H9 (cell line): Measurements from ENCODE around the gene DTX3L. TPM values are rescaled to one million over a fixed set of nuclear protein-coding genes. Genes with fewer than 3 reads are reported as not detected.

ENCODE experiments used
- DNase-seq: peaks from one replicate; pipeline ENCODE4 v3.0.0-alpha.2; 2017
- H2AFZ ChIP-seq: one replicate; pipeline ENCODE4 v1.6.1; 2013; ENCODE audit warnings: mild to moderate bottlenecking, low read length, control low read depth, moderate library complexity
- H2AK5ac ChIP-seq: 2 replicates; pipeline ENCODE4 v1.6.1; 2013; ENCODE audit warnings: low read length, control low read depth, mixed read lengths; ENCODE audit not compliant: insufficient read length
- H2BK120ac ChIP-seq: one replicate; pipeline ENCODE4 v1.6.1; 2013; ENCODE audit warnings: low read depth, mild to moderate bottlenecking, low read length, control low read depth, inconsistent platforms; ENCODE audit not compliant: poor library complexity, severe bottlenecking
- H2BK12ac ChIP-seq: 2 replicates; pipeline ENCODE4 v1.6.1; 2013; ENCODE audit warnings: low read length, control low read depth, mixed read lengths, low read depth; ENCODE audit not compliant: insufficient read length
- H2BK15ac ChIP-seq: 2 replicates; pipeline ENCODE4 v1.6.1; 2013; ENCODE audit warnings: low read depth, low read length, control low read depth
- H2BK20ac ChIP-seq: one replicate; pipeline ENCODE4 v1.6.1; 2013; ENCODE audit warnings: low read depth, mild to moderate bottlenecking, low read length, control low read depth, inconsistent platforms; ENCODE audit not compliant: poor library complexity, severe bottlenecking
- H2BK5ac ChIP-seq: 2 replicates; pipeline ENCODE4 v1.6.1; 2013; ENCODE audit warnings: low read length, control low read depth, mixed read lengths; ENCODE audit not compliant: insufficient read length
- H3K14ac ChIP-seq: 2 replicates; pipeline ENCODE4 v1.6.1; 2013; ENCODE audit warnings: low read length, control low read depth; ENCODE audit not compliant: insufficient read depth
- H3K18ac ChIP-seq: 2 replicates; pipeline ENCODE4 v1.6.1; 2013; ENCODE audit warnings: low read depth, mild to moderate bottlenecking, mixed read lengths, low read length, control low read depth; ENCODE audit not compliant: insufficient read length
- H3K23ac ChIP-seq: 2 replicates; pipeline ENCODE4 v1.6.1; 2013; ENCODE audit warnings: low read length, control low read depth, mixed read lengths, low read depth; ENCODE audit not compliant: insufficient read length
- H3K23me2 ChIP-seq: 2 replicates; pipeline ENCODE4 v1.6.1; 2013; ENCODE audit warnings: low read depth, mild to moderate bottlenecking, mixed read lengths, low read length, control low read depth; ENCODE audit not compliant: insufficient read length, poor library complexity, severe bottlenecking
- H3K27ac ChIP-seq: 2 replicates; pipeline ENCODE4 v1.5.1; 2013; ENCODE audit warnings: low read length, control low read depth, mixed read lengths, low read depth; ENCODE audit not compliant: insufficient read length
- H3K27me3 ChIP-seq: 2 replicates; pipeline ENCODE4 v1.6.1; 2013; ENCODE audit warnings: low read length, control low read depth, inconsistent platforms; ENCODE audit not compliant: insufficient read depth
- H3K4ac ChIP-seq: 2 replicates; pipeline ENCODE4 v1.6.1; 2013; ENCODE audit warnings: low read depth, mild to moderate bottlenecking, control low read depth, inconsistent platforms, low read length, moderate library complexity
- H3K4me1 ChIP-seq: 2 replicates; pipeline ENCODE4 v1.6.1; 2013; ENCODE audit warnings: low read length, control low read depth, inconsistent platforms; ENCODE audit not compliant: insufficient read depth
- H3K4me2 ChIP-seq: 2 replicates; pipeline ENCODE4 v1.6.1; 2013; ENCODE audit warnings: low read length, control low read depth, mixed read lengths; ENCODE audit not compliant: insufficient read length, insufficient read depth
- H3K56ac ChIP-seq: 2 replicates; pipeline ENCODE4 v1.6.1; 2013; ENCODE audit warnings: low read depth, mild to moderate bottlenecking, mixed read lengths, low read length, control low read depth; ENCODE audit not compliant: insufficient read length
- H3K79me1 ChIP-seq: 2 replicates; pipeline ENCODE4 v1.6.1; 2013; ENCODE audit warnings: low read depth, mild to moderate bottlenecking, moderate library complexity, low read length, control low read depth, inconsistent platforms; ENCODE audit not compliant: insufficient read depth, poor library complexity, severe bottlenecking
- H3K79me2 ChIP-seq: 2 replicates; pipeline ENCODE4 v1.6.1; 2013; ENCODE audit warnings: low read length, control low read depth, inconsistent platforms; ENCODE audit not compliant: insufficient read depth
- H3K9ac ChIP-seq: 2 replicates; pipeline ENCODE4 v1.6.1; 2013; ENCODE audit warnings: low read length, control low read depth, mixed read lengths; ENCODE audit not compliant: insufficient read length; ENCODE audit errors: extremely low read depth
- H3K9me3 ChIP-seq: one replicate; pipeline ENCODE4 v1.6.1; 2013; ENCODE audit warnings: low read depth, low read length, inconsistent platforms; ENCODE audit not compliant: control insufficient read depth
- H3T11ph ChIP-seq: one replicate; pipeline ENCODE4 v1.6.1; 2013; ENCODE audit warnings: mild to moderate bottlenecking, low read length, control low read depth, inconsistent platforms
- H4K20me1 ChIP-seq: one replicate; pipeline ENCODE4 v1.6.1; 2013; ENCODE audit not compliant: control insufficient read depth, insufficient read length, insufficient read depth
- H4K5ac ChIP-seq: 2 replicates; pipeline ENCODE4 v1.6.1; 2013; ENCODE audit warnings: low read depth, mild to moderate bottlenecking, mixed read lengths, low read length, control low read depth; ENCODE audit not compliant: insufficient read length
- H4K8ac ChIP-seq: replicated peaks from 2 replicates; pipeline ENCODE4 v1.6.1; 2013; ENCODE audit warnings: low read length, control low read depth, mixed read lengths, low read depth; ENCODE audit not compliant: insufficient read length
- H4K91ac ChIP-seq: 2 replicates; pipeline ENCODE4 v1.6.1; 2013; ENCODE audit warnings: low read depth, mild to moderate bottlenecking, moderate library complexity, mixed read lengths, low read length, control low read depth; ENCODE audit not compliant: insufficient read length
- H3K27ac Mint-ChIP-seq, 3 experiments: 2 replicates in 2 of 3; 3 replicates in 1 of 3; pipeline ENCODE4 v1.8.0; 2020 to 2021; ENCODE audit warnings: mixed read lengths in 3 of 3, mild to moderate bottlenecking in 1 of 3, moderate library complexity in 1 of 3
- H3K27me3 Mint-ChIP-seq: 2 replicates; pipeline ENCODE4 v1.8.0; 2021; ENCODE audit warnings: low read depth, mild to moderate bottlenecking, moderate library complexity, mixed read lengths
- H3K36me3 Mint-ChIP-seq, 3 experiments: 2 replicates in 2 of 3; 3 replicates in 1 of 3; pipeline ENCODE4 v1.8.0; 2020 to 2021; ENCODE audit warnings: low read depth in 3 of 3, mixed read lengths in 3 of 3; ENCODE audit not compliant: insufficient read depth in 1 of 3
- H3K4me1 Mint-ChIP-seq, 2 experiments: 2 replicates each; pipeline ENCODE4 v1.8.0; 2020; ENCODE audit warnings: mixed read lengths in 2 of 2
- H3K4me3 Mint-ChIP-seq, 2 experiments: 2 replicates in 1 of 2; 3 replicates in 1 of 2; pipeline ENCODE4 v1.8.0; 2020 to 2021; ENCODE audit warnings: mild to moderate bottlenecking in 2 of 2, mixed read lengths in 2 of 2, moderate library complexity in 1 of 2
- H3K9me3 Mint-ChIP-seq, 2 experiments: 2 replicates in 1 of 2; 3 replicates in 1 of 2; pipeline ENCODE4 v1.8.0; 2020; ENCODE audit warnings: mild to moderate bottlenecking in 2 of 2, mixed read lengths in 2 of 2, moderate library complexity in 1 of 2
- CTCF ChIP-seq: fragments of 200-600 bp; sonication (generic); conservative IDR thresholded peaks from 3 replicates; pipeline ENCODE4 v1.8.0; 2021; ENCODE audit warnings: antibody characterized with exemption, mild to moderate bottlenecking
- total RNA-seq: library from RNA; stranded (reverse); gene quantifications from 2 replicates; pipeline ENCODE4 v1.2.1, GENCODE V29; 2021

DTX3L gene
- total RNA-seq, 1 experiment from 2014 or later: 7.5 TPM

GRCh38 chr3:122594025-122594424 lies 29.9 kb downstream of the DTX3L start:
- Histone ChIP-seq H2BK15ac (no peak overlapping the region), H3K9ac (no peak overlapping the region), H3K27ac (no peak overlapping the region), H3K27me3 (no peaks in the 10 kb centered on the region), H4K20me1 (no peaks in the 10 kb centered on the region), H2AK5ac (no peak overlapping the region), H3K79me1 (no peaks in the 10 kb centered on the region), H3K23ac (no peak overlapping the region), H2BK5ac (no peak overlapping the region), H3K18ac (no peak overlapping the region), H3K56ac (no peak overlapping the region), H2AFZ (no peak overlapping the region), H3K9me3 (no peaks in the 10 kb centered on the region), H3K23me2 (no peaks in the 10 kb centered on the region), H3K4me2 (no peak overlapping the region), H2BK12ac (no peak overlapping the region), H2BK20ac (no peak overlapping the region), H4K91ac (no peak overlapping the region), H3T11ph (no peak overlapping the region), H3K4me1 (no peaks in the 10 kb centered on the region; the same call in 1 of the 2 replicates), H2BK120ac (no peak overlapping the region), H3K79me2 (no peaks in the 10 kb centered on the region), H3K4ac (no peak overlapping the region), H3K14ac (no peak overlapping the region), H4K5ac (no peak overlapping the region), H4K8ac (no peak overlapping the region)
- H3K9me3 Mint-ChIP-seq: peaks cover 0 to 3% of the 10 kb centered on the region in 2 experiments; a peak in 1 of 5 replicates
- H3K4me1 Mint-ChIP-seq: peaks cover 11 to 12% of the 10 kb centered on the region in 2 experiments
- H3K36me3 Mint-ChIP-seq: no peaks in the 10 kb centered on the region; a peak in 1 of 7 replicates
- no peak overlapping the region; a peak in 1 of 7 replicates for H3K27ac Mint-ChIP-seq
- no peak for DNase-seq
- H3K27me3 Mint-ChIP-seq: no peaks in the 10 kb centered on the region
- H3K4me3 Mint-ChIP-seq: no peak overlapping the region
- TF ChIP-seq CTCF: no peak
